Loucy (cell line): ENCODE measurements around the gene PEAK1.

Source experiments
- H2AFZ ChIP-seq: fragments of 200-600 bp; sonication (generic); 2 replicates; pipeline ENCODE4 v1.6.0; 2016; ENCODE audit warnings: antibody characterized with exemption, mild to moderate bottlenecking, low read length, moderate library complexity
- H3F3A ChIP-seq: fragments of 200-600 bp; 2 replicates; pipeline ENCODE4 v1.6.0; 2016; ENCODE audit warnings: antibody characterized with exemption, low read depth, mild to moderate bottlenecking
- H3K27me3 ChIP-seq: fragments of 200-600 bp; sonication (generic); 2 replicates; pipeline ENCODE4 v1.6.1; 2014; ENCODE audit warnings: low read length, mild to moderate bottlenecking; ENCODE audit not compliant: insufficient read depth, poor library complexity, severe bottlenecking
- H3K36me3 ChIP-seq: fragments of 200-600 bp; sonication (generic); 2 replicates; pipeline ENCODE4 v1.6.1; 2016; ENCODE audit warnings: low read length; ENCODE audit not compliant: insufficient read depth
- H3K4me1 ChIP-seq: fragments of 200-600 bp; sonication (generic); 2 replicates; pipeline ENCODE4 v1.5.1; 2014; ENCODE audit warnings: low read length, mild to moderate bottlenecking; ENCODE audit not compliant: insufficient read depth, poor library complexity, severe bottlenecking
- H3K4me2 ChIP-seq: fragments of 200-600 bp; sonication (generic); 2 replicates; pipeline ENCODE4 v1.6.0; 2014; ENCODE audit warnings: antibody characterized with exemption, low read length, low read depth, mild to moderate bottlenecking; ENCODE audit not compliant: poor library complexity, severe bottlenecking
- H3K4me3 ChIP-seq: fragments of 200-600 bp; sonication (generic); 2 replicates; pipeline ENCODE4 v1.5.1; 2014; ENCODE audit warnings: low read length, mild to moderate bottlenecking, mixed read lengths; ENCODE audit not compliant: poor library complexity, severe bottlenecking
- H3K79me2 ChIP-seq: fragments of 200-600 bp; sonication (generic); 2 replicates; pipeline ENCODE4 v1.6.1; 2014; ENCODE audit warnings: low read length; ENCODE audit not compliant: insufficient read depth
- H3K9ac ChIP-seq: fragments of 200-600 bp; sonication (generic); 2 replicates; pipeline ENCODE4 v1.6.0; 2014; ENCODE audit warnings: mild to moderate bottlenecking, low read depth, low read length, moderate library complexity; ENCODE audit not compliant: poor library complexity, severe bottlenecking
- H3K9me2 ChIP-seq: fragments of 200-600 bp; sonication (generic); replicated peaks from 2 replicates; pipeline ENCODE4 v1.6.1; 2016; ENCODE audit warnings: low read depth, low read length, mixed read lengths
- H3K9me3 ChIP-seq: fragments of 200-600 bp; sonication (generic); 2 replicates; pipeline ENCODE4 v1.6.1; 2014; ENCODE audit warnings: mild to moderate bottlenecking, antibody characterized with exemption, low read length, low read depth; ENCODE audit not compliant: insufficient read depth
- H4K20me1 ChIP-seq: fragments of 200-600 bp; sonication (generic); 2 replicates; pipeline ENCODE4 v1.6.0; 2014; ENCODE audit warnings: antibody characterized with exemption, low read length, mild to moderate bottlenecking; ENCODE audit not compliant: insufficient read depth, poor library complexity, severe bottlenecking
- CTCF ChIP-seq: fragments of 200-600 bp; sonication (generic); conservative IDR thresholded peaks from 2 replicates; pipeline ENCODE4 v1.5.1; 2014; ENCODE audit warnings: mild to moderate bottlenecking, antibody characterized with exemption, low read length
- EZH2phosphoT487 ChIP-seq: fragments of 200-600 bp; IDR thresholded peaks from 2 replicates; pipeline ENCODE4 v1.6.1; 2018; ENCODE audit warnings: antibody characterized with exemption, mild to moderate bottlenecking, moderate library complexity, borderline replicate concordance

Gene PEAK1

GRCh38 chr15:77419836-77420609, at the start of gene PEAK1:
TSS of gene PEAK1 (minus strand) at chr15:77420104. CDS start at chr15:77181926, 238,178 bp downstream.
- TF ChIP-seq CTCF (no peak), EZH2phosphoT487 (no peak)
- Histone ChIP-seq H3K9ac (peak within 1 kb of the TSS; percentile 78), H3K4me2 (peak within 1 kb of the TSS; percentile 78), H3K36me3 (no peaks in the 10 kb centered on the region), H3F3A (no peaks in the 10 kb centered on the region), H2AFZ (peak within 1 kb of the TSS; percentile 86), H3K27me3 (no peaks in the 10 kb centered on the region), H3K79me2 (peaks cover 79% of the 10 kb centered on the region), H3K9me3 (no peaks in the 10 kb centered on the region), H3K4me3 (peak within 1 kb of the TSS; percentile 76), H3K9me2 (no peaks in the 10 kb centered on the region), H4K20me1 (peaks cover 51% of the 10 kb centered on the region), H3K4me1 (peaks cover 64% of the 10 kb centered on the region)

- no peak overlapping the region for H2AFZ ChIP-seq
- H3K27me3 ChIP-seq = no peaks in the 10 kb centered on the region
- no peaks in the 10 kb centered on the region for H4K20me1 ChIP-seq
- H3K4me1 ChIP-seq = no peaks in the 10 kb centered on the region
- H3K9ac ChIP-seq = no peak overlapping the region
- H3K36me3 ChIP-seq = peaks cover 93% of the 10 kb centered on the region
- H3K79me2 ChIP-seq = no peaks in the 10 kb centered on the region
- H3K4me3 ChIP-seq = no peak overlapping the region
- H3K9me2 ChIP-seq = no peaks in the 10 kb centered on the region
- TF ChIP-seq EZH2phosphoT487 = no peak
- no peak for TF ChIP-seq CTCF
- no peaks in the 10 kb centered on the region for H3F3A ChIP-seq
- H3K9me3 ChIP-seq = no peaks in the 10 kb centered on the region
- H3K4me2 ChIP-seq = no peak overlapping the region
Measured at GRCh38 chr15:77468896-77469295, 49.0 kb upstream of the PEAK1 start.

GRCh38 chr15:77466521-77466920, 46.6 kb upstream of the PEAK1 start:
- Histone ChIP-seq H3K36me3 (peaks cover 90% of the 10 kb centered on the region), H3K79me2 (no peaks in the 10 kb centered on the region), H3K4me2 (no peak overlapping the region), H3K9me2 (no peaks in the 10 kb centered on the region), H2AFZ (no peak overlapping the region), H3K9ac (no peak overlapping the region), H3K9me3 (no peaks in the 10 kb centered on the region), H3K27me3 (no peaks in the 10 kb centered on the region), H3K4me1 (no peaks in the 10 kb centered on the region), H3F3A (no peaks in the 10 kb centered on the region), H3K4me3 (no peak overlapping the region), H4K20me1 (no peaks in the 10 kb centered on the region)
- TF ChIP-seq CTCF (no peak), EZH2phosphoT487 (no peak)
